Lower lobe of right lung (tissue), 2 donors: ENCODE data around the gene MGAT5. TPM values are rescaled to one million over a fixed set of nuclear protein-coding genes. Genes with fewer than 3 reads are reported as not detected.
A peak's percentile ranks its signal among the peaks of the same experiment; 100 is the strongest.

ENCODE experiments used
- ATAC-seq, 2 donors: fragments of 200-7000 bp; cut with Tn5 transposase; one replicate each; pipeline ENCODE4 v1.9.1; 2020 to 2022; ENCODE audit warnings: mild to moderate bottlenecking in 2 of 2, moderate library complexity in 2 of 2
- DNase-seq: peaks from one replicate; pipeline ENCODE4 v3.0.0-alpha.2; 2020
- H3K27ac ChIP-seq: fragments of 200-600 bp; one replicate; pipeline ENCODE4 v1.8.0; 2022
- H3K27me3 ChIP-seq: fragments of 200-600 bp; one replicate; pipeline ENCODE4 v1.8.0; 2022; ENCODE audit warnings: low read depth
- H3K36me3 ChIP-seq: fragments of 200-600 bp; one replicate; pipeline ENCODE4 v1.8.0; 2022; ENCODE audit warnings: mild to moderate bottlenecking
- H3K4me1 ChIP-seq: fragments of 200-600 bp; one replicate; pipeline ENCODE4 v1.8.0; 2022
- H3K4me3 ChIP-seq: fragments of 200-600 bp; one replicate; pipeline ENCODE4 v1.8.0; 2022; ENCODE audit warnings: mild to moderate bottlenecking
- H3K9me3 ChIP-seq: fragments of 200-600 bp; one replicate; pipeline ENCODE4 v1.8.0; 2022
- CTCF ChIP-seq: fragments of 200-600 bp; IDR thresholded peaks from one replicate; pipeline ENCODE4 v1.8.0; 2022; ENCODE audit warnings: antibody characterized with exemption, mild to moderate bottlenecking
- intact Hi-C: fragments of 100-400 bp; cut with DNase I; formaldehyde crosslinking; loops from one replicate; pipeline ENCODE4 v1.11.0; 2022
- total RNA-seq: library from RNA; stranded (reverse); fragmentation: NEBNext Ultra II Directional; extraction: Animal tissue kit (Norgen Biotek cat#: 25700); gene quantifications from one replicate; pipeline ENCODE4 v1.2.1, GENCODE V29; 2021
- donor health status: DM: no; HTN: yes; CAD: no; lungs with severe emphysema.

Gene MGAT5
- total RNA-seq, 1 donor from 2014 or later, result 61.7 TPM

GRCh38 chr2:134357814-134358213 lies 103.9 kb downstream of the MGAT5 start:
- no peak overlapping the region for H3K27ac ChIP-seq
- no peak for TF ChIP-seq CTCF
- H3K4me3 ChIP-seq, result no peak overlapping the region
- peaks cover 15% of the 10 kb centered on the region for H3K4me1 ChIP-seq
- intact Hi-C loops, result no loop called here
- H3K36me3 ChIP-seq, result peaks cover 13% of the 10 kb centered on the region
- H3K27me3 ChIP-seq, result no peaks in the 10 kb centered on the region
- ATAC-seq (no peak), DNase-seq (no peak)
- H3K9me3 ChIP-seq, result no peaks in the 10 kb centered on the region

- ATAC-seq, result peak; percentile 77 to 88
- no peaks in the 10 kb centered on the region for H3K9me3 ChIP-seq
- DNase-seq, result peak; percentile 47
- peaks cover 23% of the 10 kb centered on the region for H3K36me3 ChIP-seq
- H3K27ac ChIP-seq, result no peak overlapping the region
- intact Hi-C loops, result no loop called here
- no peak for TF ChIP-seq CTCF
- peaks cover 15% of the 10 kb centered on the region for H3K4me1 ChIP-seq
- no peak overlapping the region for H3K4me3 ChIP-seq
- no peaks in the 10 kb centered on the region for H3K27me3 ChIP-seq
Observed at GRCh38 chr2:134359367-134360081, 105.7 kb downstream of the MGAT5 start.

GRCh38 chr2:134360745-134361487 lies 107.0 kb downstream of the MGAT5 start:
- no peak for DNase-seq
- no peaks in the 10 kb centered on the region for H3K9me3 ChIP-seq
- H3K27ac ChIP-seq, result no peak overlapping the region
- H3K36me3 ChIP-seq, result peaks cover 17% of the 10 kb centered on the region
- intact Hi-C loops, result no loop called here
- no peak for TF ChIP-seq CTCF
- H3K27me3 ChIP-seq, result no peaks in the 10 kb centered on the region
- H3K4me3 ChIP-seq, result no peak overlapping the region
- no peak for ATAC-seq
- peaks cover 15% of the 10 kb centered on the region for H3K4me1 ChIP-seq

GRCh38 chr2:134361648-134362047 lies 107.8 kb downstream of the MGAT5 start:
- DNase-seq (no peak), ATAC-seq (no peak)
- Histone ChIP-seq H3K4me1 (peaks cover 15% of the 10 kb centered on the region), H3K9me3 (no peaks in the 10 kb centered on the region), H3K4me3 (no peak overlapping the region), H3K27ac (no peak overlapping the region), H3K27me3 (no peaks in the 10 kb centered on the region), H3K36me3 (peaks cover 17% of the 10 kb centered on the region)
- intact Hi-C loops, result no loop called here
- TF ChIP-seq CTCF, result no peak

- Histone ChIP-seq H3K4me1 (peaks cover 15% of the 10 kb centered on the region), H3K27me3 (no peaks in the 10 kb centered on the region), H3K4me3 (no peak overlapping the region), H3K9me3 (no peaks in the 10 kb centered on the region), H3K36me3 (peaks cover 17% of the 10 kb centered on the region), H3K27ac (no peak overlapping the region)
- DNase-seq (no peak), ATAC-seq (no peak)
- no peak for TF ChIP-seq CTCF
- intact Hi-C loops, result no loop called here
Observed at GRCh38 chr2:134362152-134362668, 108.3 kb downstream of the MGAT5 start.
